AML-193 (cell line): ENCODE measurements around the gene ICE1.
"Not testable (repeated sequence)": the region's sequence is repeated elsewhere in the genome, so short reads cannot be mapped to it uniquely, and the experiment has no call there.

ENCODE experiments used
- DNase-seq, 2 experiments: peaks; one replicate each; lab custom pipeline; 2025; lab: John Stamatoyannopoulos, UW

Gene ICE1

DNA sequence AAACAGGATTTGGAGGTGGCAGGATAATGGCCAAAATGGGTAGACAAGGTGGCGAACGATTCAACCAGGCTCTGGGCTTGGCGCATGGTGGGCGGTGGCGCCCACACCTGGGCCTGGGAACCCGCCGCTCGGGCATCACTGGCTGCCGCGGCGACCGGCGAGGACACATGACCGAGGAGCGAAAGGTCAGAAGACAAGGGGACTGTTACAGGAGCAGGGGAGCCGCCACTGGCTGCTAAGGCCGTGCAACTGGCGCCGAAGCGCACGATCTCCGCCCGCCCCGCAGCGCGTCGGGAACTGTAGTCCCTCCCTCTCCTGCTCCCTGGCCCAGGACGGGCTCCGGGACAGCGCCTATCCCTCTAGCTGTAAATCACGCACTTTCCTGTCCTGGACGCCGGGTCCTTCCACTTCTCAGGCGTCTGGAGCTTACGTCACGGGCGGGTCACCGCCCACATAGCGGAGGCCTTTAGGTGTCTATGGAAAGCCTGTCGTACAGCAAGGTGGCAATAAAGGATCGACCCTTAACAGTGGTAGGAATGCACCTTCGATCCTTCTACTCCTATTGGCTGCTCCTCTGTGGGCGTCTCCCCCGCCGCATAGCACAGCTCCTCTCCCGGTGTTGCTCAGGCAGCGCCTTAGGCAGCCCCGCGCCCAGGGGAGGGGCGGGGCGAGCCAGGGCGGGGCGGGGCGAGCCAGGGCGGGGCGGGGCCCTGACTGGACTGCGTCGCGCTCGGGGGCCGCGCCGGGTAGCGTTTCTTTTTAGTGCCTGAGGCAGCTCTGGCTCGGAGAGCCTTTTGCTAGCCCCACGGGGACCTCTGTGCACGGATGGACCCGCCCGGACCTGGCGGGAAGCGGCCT is at the start of gene ICE1:
TSS of gene ICE1 (plus strand) at position 717 of the 858 bp plus-strand sequence. CDS start 239 bp downstream, outside the sequence.
- DNase-seq, result peak; percentile 89 to 90

DNA sequence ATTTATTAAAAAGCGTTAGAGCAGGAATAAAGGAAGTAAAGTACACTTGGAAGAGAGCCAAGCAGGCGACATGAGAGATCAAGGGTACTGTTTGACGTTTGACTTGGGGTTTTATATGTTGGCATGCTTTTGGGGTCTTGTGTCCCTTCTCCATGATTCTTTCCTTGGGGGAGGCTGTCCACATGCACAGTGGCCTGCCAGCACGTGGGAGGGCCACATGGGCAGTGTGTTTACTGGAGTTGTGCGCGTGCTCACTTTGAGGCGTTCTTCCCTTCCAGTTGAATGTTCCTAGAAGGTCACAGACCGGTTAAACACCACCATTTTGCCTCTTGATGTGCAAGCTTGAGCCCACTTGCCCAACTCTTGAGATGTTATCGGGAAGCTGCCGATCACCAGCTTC is 49.5 kb upstream of the ICE1 start:
- no peak for DNase-seq

DNA sequence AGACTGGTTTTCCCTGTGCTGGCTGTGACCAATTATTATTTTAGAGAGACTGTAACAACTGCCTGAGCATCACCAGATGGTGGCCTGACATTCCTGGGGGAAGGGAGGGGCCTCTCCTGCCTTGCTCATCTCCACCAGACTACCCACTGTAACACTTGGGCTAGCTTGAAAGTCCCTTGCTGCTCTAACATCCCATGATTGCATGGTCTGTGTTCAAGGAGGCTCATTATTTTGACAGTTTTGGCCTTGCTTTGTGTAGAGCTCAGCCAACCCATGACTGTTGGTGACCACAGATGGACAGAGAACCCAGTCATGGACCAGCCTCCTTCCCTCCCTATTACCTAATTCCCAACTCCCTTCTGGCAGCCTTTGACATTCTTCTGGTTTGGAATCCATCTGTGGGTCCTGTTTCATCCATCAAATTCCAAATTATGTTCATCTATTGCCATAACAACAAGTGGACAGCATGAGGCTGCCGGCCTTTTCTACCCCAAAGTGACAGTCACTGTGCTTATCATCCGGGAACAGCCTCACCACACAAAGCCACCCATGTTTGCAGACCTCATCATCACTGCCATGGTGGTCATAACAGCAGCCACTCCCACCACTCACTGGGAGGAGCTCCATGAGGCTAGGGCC is 49.0 kb upstream of the ICE1 start:
- DNase-seq, result no peak

GRCh38 chr5:5374009-5374715 is 48.3 kb upstream of the ICE1 start:
- DNase-seq, result no peak

DNA sequence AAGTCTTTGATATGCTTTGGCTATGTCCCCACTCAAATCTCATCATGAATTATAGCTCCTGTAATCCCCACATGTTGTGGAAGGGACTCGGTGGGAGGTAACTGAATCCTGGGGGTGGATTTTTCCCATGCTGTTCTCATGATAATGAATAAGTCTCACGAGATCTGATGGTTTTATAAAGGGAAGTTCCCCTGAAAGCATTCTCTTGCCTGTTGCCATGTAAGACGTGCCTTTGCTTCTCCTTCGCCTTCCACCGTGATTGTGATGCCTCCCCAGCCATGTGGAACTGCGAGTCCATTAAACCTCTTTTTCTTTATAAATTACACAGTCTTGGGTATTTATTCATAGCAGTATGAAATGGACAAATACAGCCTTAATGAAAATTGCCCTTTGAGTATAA is 44.7 kb upstream of the ICE1 start:
- no peak for DNase-seq

DNA sequence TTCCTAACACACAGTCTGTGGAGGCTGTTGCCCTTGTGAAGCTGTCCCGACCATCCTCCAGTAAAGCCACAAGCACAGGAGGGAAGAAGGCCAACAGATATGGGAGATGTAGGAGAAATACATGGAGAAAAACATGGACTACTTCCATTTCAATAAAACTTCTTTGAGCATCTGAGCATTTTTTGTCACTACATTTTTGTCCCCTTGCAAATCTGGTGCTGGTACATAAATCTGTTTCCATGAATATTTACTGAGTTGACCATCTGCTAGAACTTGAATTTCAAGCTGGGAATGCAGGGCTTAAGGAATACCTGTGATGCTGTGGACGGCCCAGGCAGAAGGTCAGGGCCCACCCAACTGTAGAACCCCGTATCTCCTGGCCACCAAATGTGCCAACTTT is 43.9 kb upstream of the ICE1 start:
- no peak for DNase-seq

GRCh38 chr5:5380298-5380697 is 42.2 kb upstream of the ICE1 start:
- no peak for DNase-seq

DNA sequence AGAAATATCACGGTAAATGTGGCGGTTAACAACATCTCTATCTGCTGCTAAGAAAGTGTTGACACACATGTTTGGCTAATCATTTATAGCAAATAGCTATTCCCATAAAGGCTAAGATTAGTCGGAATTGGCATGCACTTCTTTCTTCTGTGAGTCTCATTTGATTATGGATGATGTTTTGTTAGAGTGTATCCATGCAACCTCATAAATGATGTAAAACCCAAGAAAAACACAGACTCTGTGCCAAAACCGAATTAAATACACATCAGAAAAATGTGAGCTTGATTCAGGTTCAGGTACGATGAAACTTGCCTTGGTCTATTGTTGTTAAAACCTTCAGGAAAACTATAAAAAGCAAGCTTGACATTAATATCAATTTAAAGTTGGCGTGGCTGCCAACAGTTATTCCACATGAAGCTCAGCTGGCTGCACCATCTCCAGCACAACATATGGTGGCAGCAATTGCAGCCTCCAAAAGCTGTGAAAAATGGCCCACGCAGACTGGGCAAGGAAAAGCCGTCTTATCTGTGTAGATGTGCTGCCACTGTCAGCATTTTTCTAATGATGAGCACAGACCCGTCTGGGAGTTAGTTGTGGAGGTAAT is 41.1 kb upstream of the ICE1 start:
- DNase-seq, result no peak

- no peak for DNase-seq
Observed at GRCh38 chr5:5383461-5383860, 39.0 kb upstream of the ICE1 start.

GRCh38 chr5:5384660-5385330 is 37.7 kb upstream of the ICE1 start:
- no peak for DNase-seq

DNA sequence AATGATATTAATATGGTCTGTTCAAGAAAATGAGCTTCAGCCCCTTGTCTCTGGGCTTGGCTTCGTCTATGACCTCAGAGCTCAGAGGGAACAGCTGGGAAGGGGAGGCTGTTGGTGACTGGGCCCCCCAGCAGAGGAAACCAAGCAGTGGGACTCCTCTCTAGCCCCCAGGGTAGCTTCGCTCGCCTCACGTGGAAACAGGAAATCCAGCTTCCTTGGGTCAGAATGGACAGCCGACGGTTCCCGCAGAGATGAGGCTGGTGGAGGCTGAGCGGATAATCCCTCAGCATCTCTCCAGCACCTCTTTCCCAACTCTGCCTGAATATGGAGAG is 37.2 kb upstream of the ICE1 start:
- DNase-seq, result no peak

DNA sequence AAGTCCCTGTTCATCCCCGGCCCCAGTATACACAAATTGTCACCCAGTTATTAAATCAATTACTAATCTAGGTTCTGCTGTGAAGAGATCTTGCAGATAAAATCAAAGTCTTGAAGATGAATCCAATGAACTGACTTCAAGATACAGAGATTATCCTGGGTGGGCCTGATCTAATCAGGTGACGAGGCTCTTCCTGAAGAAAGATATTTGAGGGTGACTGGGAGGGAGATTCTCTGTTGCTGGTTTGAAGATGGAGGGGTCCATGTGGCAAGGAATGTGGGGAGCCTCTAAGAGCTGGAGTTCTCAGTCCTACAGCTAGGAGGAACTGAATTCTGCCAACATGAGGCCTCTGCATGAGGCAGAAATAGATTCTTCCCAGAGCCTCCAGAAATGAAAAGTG is 36.1 kb upstream of the ICE1 start:
- DNase-seq, result no peak

DNA sequence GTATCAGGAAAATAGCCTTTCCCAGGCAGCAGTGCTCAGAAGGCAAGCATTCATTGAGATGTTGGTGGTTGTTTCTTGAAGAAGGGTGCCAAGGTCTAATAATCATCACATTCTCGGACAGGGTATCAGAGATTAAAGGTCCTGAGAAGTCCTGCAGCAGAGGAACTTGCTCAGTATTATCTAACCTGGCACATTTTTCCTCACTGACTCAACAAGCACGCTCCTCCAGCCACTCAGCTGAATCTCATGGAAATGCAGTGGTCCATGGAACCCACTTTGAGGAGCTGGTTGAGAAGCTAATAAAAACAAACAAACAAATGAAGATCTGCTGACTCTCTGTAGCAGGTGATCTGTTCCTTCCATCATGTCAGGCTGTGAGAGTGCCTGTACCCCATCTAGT is 35.3 kb upstream of the ICE1 start:
- no peak for DNase-seq

DNA sequence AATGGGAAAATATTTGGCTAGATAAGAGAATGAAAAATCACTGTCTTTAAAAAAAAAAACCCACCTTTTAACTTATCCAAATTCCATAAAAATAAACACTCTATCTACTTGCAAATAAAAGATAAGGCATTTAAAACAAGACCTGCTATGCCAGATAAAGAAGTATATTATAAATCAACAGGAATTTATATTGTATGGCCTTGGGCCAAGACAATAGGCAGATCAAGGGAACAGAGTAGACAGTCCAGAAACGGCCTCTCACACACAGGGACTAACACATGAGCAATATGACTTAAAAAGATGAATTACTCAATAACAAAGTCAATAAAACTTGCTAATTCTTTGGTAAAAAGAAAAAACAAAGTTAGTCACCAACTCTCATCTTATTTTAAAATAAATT is 34.7 kb upstream of the ICE1 start:
- DNase-seq, result no peak

DNA sequence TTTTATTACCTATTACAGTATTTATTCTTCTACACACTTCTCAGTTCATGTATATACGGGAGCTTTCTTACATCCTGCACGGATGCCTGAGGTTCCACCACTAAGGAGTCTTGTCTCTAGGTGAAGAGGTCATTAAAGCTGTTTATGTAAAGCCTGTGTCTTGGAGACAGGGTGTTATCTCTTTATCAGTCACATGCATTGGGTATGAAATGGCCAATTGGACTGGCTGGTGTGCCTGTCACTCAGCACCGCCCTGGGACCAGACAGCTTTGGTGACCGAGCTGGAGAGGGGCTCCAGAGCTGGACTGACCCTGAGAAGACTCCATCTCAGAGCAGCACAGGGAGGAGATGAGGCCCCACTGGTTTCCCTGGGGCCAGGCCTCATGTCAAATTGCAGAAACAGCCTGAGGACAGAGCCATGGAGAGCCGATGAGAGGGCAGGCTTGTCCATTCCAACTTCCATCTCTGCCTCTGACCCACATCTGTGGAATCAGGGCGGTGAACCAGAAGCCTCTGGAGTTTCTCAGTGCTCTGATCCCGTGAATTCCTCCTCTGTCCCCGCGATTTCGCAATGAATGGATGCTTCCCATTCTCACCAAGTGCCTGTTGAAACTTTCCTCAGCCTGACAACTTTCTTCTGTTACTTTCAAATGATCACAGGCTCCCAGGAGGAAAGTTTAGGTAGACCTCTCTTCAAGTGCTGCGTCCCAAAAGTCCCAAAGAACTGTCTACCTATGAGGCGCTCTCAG is 32.2 kb upstream of the ICE1 start:
- not testable (repeated sequence) for DNase-seq

DNA sequence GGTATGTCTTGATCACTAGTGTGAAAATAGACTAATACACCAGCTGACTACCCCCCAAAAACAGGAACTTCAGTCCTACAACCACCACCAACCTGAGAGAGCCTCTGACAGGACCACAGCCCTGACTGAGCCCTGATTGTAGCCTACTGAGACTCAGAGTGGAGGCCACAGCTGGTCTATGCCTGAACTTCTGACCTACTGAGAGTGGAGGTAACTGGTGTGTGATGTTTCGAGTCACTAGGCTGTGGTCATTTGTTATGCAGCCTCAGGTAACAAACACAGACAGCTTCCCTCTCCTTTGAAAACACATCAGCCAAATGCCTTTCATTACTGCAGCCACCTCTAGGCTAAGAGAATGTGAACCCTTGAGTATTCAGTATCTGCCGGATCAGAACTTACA is 30.0 kb upstream of the ICE1 start:
- DNase-seq, result not testable (repeated sequence)

- DNase-seq, result peak; percentile 0
Observed at GRCh38 chr5:5394384-5394986, 28.0 kb upstream of the ICE1 start.

GRCh38 chr5:5395093-5395492 is 27.4 kb upstream of the ICE1 start:
- not testable (repeated sequence) for DNase-seq

- no peak for DNase-seq
Observed at GRCh38 chr5:5398071-5398470, 24.4 kb upstream of the ICE1 start.

GRCh38 chr5:5401095-5401494 is 21.4 kb upstream of the ICE1 start:
- no peak for DNase-seq

- DNase-seq, result no peak
Observed at GRCh38 chr5:5403741-5404140, 18.7 kb upstream of the ICE1 start.
